Skeletal muscle tissue (tissue), 4 donors: Measurements from ENCODE around the gene RASL10B. TPM values are rescaled to one million over a fixed set of nuclear protein-coding genes. Genes with fewer than 3 reads are reported as not detected.
A peak's percentile ranks its signal among the peaks of the same experiment; 100 is the strongest.

ENCODE experiments used
- H3K27ac ChIP-seq: one replicate; pipeline ENCODE4 v1.7.0; 2013; ENCODE audit warnings: mild to moderate bottlenecking, low read depth, low read length, inconsistent platforms
- H3K27me3 ChIP-seq, 3 donors: one replicate each; pipeline ENCODE4 v1.7.0; 2013; ENCODE audit warnings: low read length in 3 of 3; ENCODE audit not compliant: control insufficient read depth in 3 of 3, insufficient read depth in 3 of 3
- H3K36me3 ChIP-seq, 3 donors: one replicate each; pipeline ENCODE4 v1.7.0; 2013; ENCODE audit warnings: low read length in 3 of 3; ENCODE audit not compliant: control insufficient read depth in 3 of 3, insufficient read depth in 3 of 3
- H3K4me1 ChIP-seq, 3 donors: one replicate each; pipeline ENCODE4 v1.7.0; 2013; ENCODE audit warnings: low read length in 3 of 3, mild to moderate bottlenecking in 3 of 3; ENCODE audit not compliant: control insufficient read depth in 3 of 3, insufficient read depth in 3 of 3
- H3K4me3 ChIP-seq, 3 donors: one replicate each; pipeline ENCODE4 v1.7.0; 2013; ENCODE audit warnings: low read length in 3 of 3
- H3K9ac ChIP-seq, 3 donors: one replicate each; pipeline ENCODE4 v1.7.0; 2013; ENCODE audit warnings: low read length in 3 of 3, mild to moderate bottlenecking in 3 of 3, moderate library complexity in 2 of 3, low read depth in 1 of 3
- H3K9me3 ChIP-seq, 3 donors: one replicate each; pipeline ENCODE4 v1.7.0; 2013; ENCODE audit warnings: low read length in 3 of 3; ENCODE audit not compliant: control insufficient read depth in 3 of 3
- total RNA-seq: library from RNA; depleted of rRNA; stranded (reverse); fragments of >200 nt; gene quantifications from one replicate; pipeline ENCODE4 v1.2.3, GENCODE V29; 2014
- donor health status: Osteomylitis.

Gene RASL10B
- total RNA-seq, 1 donor from 2014 or later = 1.6 TPM

DNA sequence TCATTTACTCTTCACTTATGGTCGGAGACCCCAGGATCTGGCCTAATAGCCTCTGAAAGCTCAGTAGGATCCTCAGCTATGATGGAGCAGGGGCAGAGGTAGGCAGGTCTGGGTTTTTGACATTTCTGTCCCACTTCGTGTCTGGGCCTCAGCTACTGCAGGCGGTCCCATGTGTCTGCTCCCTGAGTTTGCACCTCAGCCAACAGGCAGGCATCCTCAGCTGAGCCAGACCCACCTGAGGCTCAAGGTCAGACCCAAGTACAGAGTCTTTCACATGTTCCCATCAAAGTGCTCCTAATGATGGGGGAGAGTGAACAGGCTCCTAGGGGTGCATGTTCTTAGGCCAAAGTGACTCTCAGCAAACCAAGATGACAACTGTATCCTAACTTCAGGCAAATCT lies 2.9 kb upstream of the RASL10B start:
- Histone ChIP-seq H3K9me3 (no peaks in the 10 kb centered on the region), H3K4me3 (no peak overlapping the region), H3K36me3 (peaks cover 18 to 27% (median 20%) of the 10 kb centered on the region in 3 donors), H3K9ac (no peak overlapping the region), H3K27me3 (no peaks in the 10 kb centered on the region), H3K4me1 (peaks cover 12 to 25% (median 24%) of the 10 kb centered on the region in 3 donors), H3K27ac (no peak overlapping the region)

DNA sequence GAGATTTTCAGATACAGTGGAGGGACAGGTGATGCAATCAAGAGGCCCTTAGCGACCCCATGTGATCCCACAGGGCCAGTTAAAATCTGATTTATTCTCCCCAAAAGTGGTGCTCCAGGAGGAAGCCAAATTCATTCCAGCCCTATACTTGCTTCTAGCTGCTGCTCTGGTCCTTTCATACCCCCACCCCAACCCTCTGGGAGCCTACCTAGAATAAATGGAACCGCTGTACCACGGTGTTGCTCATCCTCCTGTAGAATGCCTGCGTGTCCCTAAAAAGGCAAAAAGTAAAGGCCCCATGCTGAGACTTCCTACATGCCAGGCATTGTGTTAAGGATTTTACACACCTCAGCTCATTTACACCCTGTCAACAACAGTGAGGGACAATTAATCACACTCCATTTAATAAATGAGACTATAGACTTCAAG lies 2.0 kb upstream of the RASL10B start:
- H3K4me1 ChIP-seq = peaks cover 12 to 25% (median 24%) of the 10 kb centered on the region in 3 donors
- H3K4me3 ChIP-seq = no peak overlapping the region
- peaks cover 9 to 19% (median 12%) of the 10 kb centered on the region in 3 donors for H3K36me3 ChIP-seq
- H3K27ac ChIP-seq = no peak overlapping the region
- no peaks in the 10 kb centered on the region for H3K27me3 ChIP-seq
- no peaks in the 10 kb centered on the region for H3K9me3 ChIP-seq
- no peak overlapping the region for H3K9ac ChIP-seq

DNA sequence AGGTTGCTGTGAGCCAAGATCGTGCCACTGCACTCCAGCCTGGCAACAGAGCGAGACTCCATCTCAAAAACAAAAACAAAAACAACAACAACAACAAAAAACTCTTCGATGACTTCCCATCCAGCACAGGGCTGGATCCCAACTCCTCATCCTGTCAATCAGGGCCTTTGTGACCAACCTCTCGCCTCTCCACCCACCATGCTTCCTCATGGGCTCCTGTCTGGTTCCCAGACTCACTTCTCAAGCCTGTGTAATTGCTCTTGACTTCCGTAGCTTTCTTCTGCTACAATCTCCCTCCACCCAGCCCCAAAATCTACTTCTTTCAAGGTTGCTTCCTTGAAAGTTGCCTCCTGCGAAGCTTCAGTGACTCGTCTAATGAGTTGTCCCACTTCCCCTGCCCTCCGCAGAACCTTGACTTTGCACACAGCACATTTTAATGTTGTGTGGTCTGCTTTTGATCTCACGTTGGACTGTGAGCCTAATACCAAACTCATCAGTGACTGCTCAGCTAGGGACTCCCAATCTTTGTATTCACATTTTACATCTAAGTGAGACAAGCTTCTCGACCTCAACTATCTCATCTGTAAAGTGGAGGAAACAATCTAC lies 936 bp upstream of the RASL10B start:
- Histone ChIP-seq H3K9ac (no peak overlapping the region), H3K9me3 (no peaks in the 10 kb centered on the region), H3K4me3 (peak overlapping the region in 1 of 3 donors; percentile 72), H3K27ac (no peak overlapping the region), H3K36me3 (peaks cover 0 to 8% (median 6%) of the 10 kb centered on the region in 3 donors), H3K4me1 (peaks cover 12 to 25% (median 24%) of the 10 kb centered on the region in 3 donors), H3K27me3 (no peaks in the 10 kb centered on the region)

DNA sequence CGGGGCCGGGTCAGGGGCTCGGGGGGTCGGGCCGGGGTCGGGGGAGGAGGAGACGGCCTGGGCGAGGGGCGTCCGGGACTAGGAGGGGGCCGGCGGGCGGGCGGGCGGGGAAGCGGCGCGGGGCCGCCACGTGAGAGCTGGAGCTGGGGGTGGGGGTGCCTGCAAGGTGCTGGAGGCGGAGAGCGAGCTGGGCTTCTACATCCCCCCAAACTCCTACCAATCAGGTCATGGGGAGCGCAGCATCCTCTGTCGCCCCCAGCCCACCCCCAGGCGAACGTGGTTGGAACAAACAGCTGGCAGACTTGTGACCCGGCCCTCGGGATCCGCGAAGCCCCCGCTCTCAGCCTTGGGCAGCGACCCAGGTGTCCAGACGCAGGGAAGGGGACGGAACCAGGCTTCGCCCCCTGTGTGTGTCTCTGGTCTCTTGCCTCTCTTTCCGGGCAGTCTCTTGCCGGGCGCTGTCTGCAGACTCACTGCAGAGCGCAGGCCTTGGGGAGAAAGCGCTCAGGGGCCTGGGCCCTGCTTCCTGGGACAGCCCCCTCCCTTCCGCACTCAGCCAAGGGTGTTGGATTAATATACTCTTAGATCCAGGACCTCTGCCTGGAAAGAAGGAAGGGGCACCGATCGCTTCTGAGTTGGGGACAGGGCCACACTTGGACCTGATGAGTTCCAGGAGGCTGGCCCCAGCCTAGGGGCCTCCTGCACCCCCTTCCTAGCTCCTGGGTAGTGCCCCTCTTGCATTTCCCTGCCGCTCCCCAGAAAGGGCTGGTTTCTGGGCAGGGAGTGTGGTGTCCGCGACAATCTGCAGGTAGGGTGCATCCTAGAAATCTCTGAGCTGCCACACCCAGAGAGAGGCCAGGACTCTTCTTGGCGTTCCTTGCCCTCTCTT lies 722 bp downstream of the RASL10B start:
- Histone ChIP-seq H3K36me3 (peaks cover 0 to 2% (median 0%) of the 10 kb centered on the region in 3 donors), H3K27me3 (no peaks in the 10 kb centered on the region), H3K4me3 (peak overlapping the region; percentile 66 to 76 (median 72)), H3K9ac (peak overlapping the region; percentile 62 to 72 (median 68)), H3K27ac (no peak overlapping the region), H3K4me1 (peaks cover 11 to 17% (median 12%) of the 10 kb centered on the region in 3 donors), H3K9me3 (no peaks in the 10 kb centered on the region)

DNA sequence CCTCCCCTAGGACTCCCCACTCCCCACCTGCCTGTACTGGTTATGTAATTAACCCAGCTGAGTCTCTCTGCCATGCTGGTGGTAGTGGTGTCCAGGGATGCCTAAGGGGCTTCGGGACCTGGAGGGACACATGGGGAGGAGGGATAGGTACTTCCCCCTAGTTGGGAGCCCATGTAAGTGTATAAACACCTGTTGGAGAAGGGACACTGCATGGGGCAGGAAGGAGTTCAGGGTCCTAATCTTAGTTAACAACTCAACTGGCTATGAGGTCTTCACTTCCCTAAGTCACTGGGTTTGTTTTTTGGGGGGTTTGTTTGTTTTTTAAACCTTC lies 1.3 kb downstream of the RASL10B start:
- Histone ChIP-seq H3K27ac (no peak overlapping the region), H3K9ac (peak overlapping the region in 1 of 3 donors; percentile 72), H3K27me3 (no peaks in the 10 kb centered on the region), H3K9me3 (no peaks in the 10 kb centered on the region), H3K4me1 (peaks cover 10 to 17% (median 12%) of the 10 kb centered on the region in 3 donors), H3K4me3 (peak overlapping the region in 2 of 3 donors; percentile 66 to 68), H3K36me3 (peaks cover 0 to 2% (median 0%) of the 10 kb centered on the region in 3 donors)

DNA sequence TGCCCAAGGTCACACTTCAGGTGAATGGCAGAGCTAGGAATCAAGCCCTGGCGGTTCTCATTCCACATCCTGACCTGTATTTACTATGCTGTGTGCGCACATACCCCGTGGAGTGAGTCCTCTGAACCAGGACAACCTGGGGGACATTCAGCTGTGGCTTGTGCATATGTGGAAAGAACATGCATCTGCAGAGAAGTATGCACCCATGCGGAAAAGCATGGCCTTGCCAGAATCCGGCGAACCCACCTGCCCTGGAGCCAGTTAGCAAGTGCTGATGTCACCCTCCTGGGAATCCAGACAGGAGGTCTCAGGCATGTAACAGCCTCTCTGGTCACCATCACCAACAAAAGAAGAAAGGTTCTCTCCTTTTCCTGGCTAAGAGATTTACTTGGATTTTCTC lies 1.9 kb downstream of the RASL10B start:
- Histone ChIP-seq H3K27me3 (no peaks in the 10 kb centered on the region), H3K36me3 (peaks cover 0 to 2% (median 0%) of the 10 kb centered on the region in 3 donors), H3K4me3 (no peak overlapping the region), H3K9me3 (no peaks in the 10 kb centered on the region), H3K4me1 (peaks cover 10 to 17% (median 12%) of the 10 kb centered on the region in 3 donors), H3K9ac (no peak overlapping the region), H3K27ac (no peak overlapping the region)

DNA sequence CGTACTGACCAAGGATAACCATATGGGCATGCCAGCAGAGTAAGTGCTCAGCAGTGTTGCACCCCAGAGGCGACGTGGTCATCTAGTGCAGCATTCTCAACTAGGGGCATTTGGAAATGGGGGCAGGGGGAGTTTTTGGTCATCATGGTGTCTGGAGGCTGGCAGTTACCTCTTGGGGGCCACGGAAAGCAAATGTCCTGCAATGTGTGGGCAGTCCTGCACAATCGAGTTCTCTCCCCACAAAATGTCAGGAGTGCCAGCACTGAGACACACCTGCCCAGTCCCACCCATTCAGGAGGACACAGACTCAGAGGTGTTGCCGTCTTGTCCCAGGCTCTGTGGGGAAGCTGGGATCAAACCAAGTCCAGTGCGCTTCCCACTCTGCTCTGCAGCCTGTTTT lies 3.0 kb downstream of the RASL10B start:
- no peaks in the 10 kb centered on the region for H3K9me3 ChIP-seq
- no peak overlapping the region for H3K27ac ChIP-seq
- H3K9ac ChIP-seq = no peak overlapping the region
- no peaks in the 10 kb centered on the region for H3K27me3 ChIP-seq
- no peak overlapping the region for H3K4me3 ChIP-seq
- H3K36me3 ChIP-seq = no peaks in the 10 kb centered on the region
- peaks cover 10 to 17% (median 12%) of the 10 kb centered on the region in 3 donors for H3K4me1 ChIP-seq

DNA sequence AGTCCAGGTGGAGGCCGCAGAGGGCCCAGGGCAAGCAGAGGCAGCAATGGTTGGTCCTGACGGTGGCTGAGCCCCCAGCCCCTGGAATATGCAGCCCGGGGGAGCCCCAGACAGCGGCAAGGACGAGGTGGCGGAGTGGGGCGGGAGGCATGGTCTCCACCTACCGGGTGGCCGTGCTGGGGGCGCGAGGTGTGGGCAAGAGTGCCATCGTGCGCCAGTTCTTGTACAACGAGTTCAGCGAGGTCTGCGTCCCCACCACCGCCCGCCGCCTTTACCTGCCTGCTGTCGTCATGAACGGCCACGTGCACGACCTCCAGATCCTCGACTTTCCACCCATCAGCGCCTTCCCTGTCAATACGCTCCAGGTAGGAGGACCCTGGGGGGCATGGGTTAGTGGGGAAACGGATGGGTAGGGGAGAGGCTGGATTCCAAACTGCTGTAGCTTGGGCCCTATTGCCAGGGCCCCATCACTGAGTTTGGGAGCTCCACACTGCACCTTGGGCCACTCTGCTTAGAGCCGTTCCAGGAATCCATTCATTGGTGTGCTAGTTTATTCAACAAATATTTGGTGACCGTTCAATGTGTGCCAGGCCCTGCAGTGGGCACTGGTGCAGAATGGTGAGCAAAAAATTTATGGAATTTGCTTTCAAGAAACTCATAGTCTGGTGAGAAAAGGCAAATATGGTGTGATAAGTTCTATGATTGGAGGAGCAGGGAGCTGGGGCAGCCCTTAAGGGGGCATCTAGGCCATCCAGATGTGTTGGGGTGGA lies 3.8 kb downstream of the RASL10B start:
- H3K4me3 ChIP-seq = no peak overlapping the region
- peaks cover 2 to 4% (median 3%) of the 10 kb centered on the region in 3 donors for H3K27me3 ChIP-seq
- no peak overlapping the region for H3K27ac ChIP-seq
- no peaks in the 10 kb centered on the region for H3K36me3 ChIP-seq
- H3K4me1 ChIP-seq = peaks cover 10 to 17% (median 12%) of the 10 kb centered on the region in 3 donors
- no peak overlapping the region for H3K9ac ChIP-seq
- H3K9me3 ChIP-seq = no peaks in the 10 kb centered on the region

DNA sequence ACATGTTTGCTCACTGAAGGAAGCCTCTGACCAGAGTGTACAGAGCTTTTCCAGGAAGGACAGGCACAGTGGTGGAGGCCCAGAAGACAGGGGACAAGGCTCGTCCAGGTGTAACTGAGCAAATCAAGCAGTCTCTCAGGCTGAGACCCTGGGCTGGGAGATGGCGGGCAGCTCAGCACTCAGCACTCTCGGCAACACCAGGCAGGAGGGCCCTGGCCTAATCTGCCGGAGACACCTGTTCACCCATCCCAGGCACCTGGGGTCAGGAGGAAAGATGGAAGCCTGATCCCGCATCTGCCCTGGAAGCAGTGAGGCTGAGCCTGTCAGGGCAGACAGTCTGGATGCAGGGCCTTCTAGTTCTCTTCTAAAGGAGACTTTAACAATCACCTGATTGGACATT lies 4.8 kb downstream of the RASL10B start:
- peaks cover 6 to 12% (median 9%) of the 10 kb centered on the region in 3 donors for H3K4me1 ChIP-seq
- peaks cover 9 to 11% (median 11%) of the 10 kb centered on the region in 3 donors for H3K27me3 ChIP-seq
- no peaks in the 10 kb centered on the region for H3K9me3 ChIP-seq
- H3K9ac ChIP-seq = no peak overlapping the region
- H3K36me3 ChIP-seq = no peaks in the 10 kb centered on the region
- H3K4me3 ChIP-seq = no peak overlapping the region
- H3K27ac ChIP-seq = no peak overlapping the region
